ENCODE results near the gene UIMC1. TPM values are rescaled to one million over a fixed set of nuclear protein-coding genes. Genes with fewer than 3 reads are reported as not detected.

Gene UIMC1
- total RNA-seq, 2 experiments from 2014 or later: 42.7 to 78.5 TPM

GRCh38 chr5:176888865-176889165 lies 117.8 kb downstream of the UIMC1 start:
- Histone ChIP-seq H3K9me3 (ENCODE audit: low read length) (no peaks in the 10 kb centered on the region), H3K4me3 (ENCODE audit: low read depth, low read length, poor library complexity, severe bottlenecking) (no peak overlapping the region), H4K20me1 (ENCODE audit: insufficient read depth, low read length) (no peaks in the 10 kb centered on the region), H3K9me2 (ENCODE audit: insufficient read depth, low read length) (no peaks in the 10 kb centered on the region), H3K36me3 (ENCODE audit: insufficient read depth, low read length) (no peaks in the 10 kb centered on the region), H3K79me2 (ENCODE audit: insufficient read depth, low read depth, low read length) (no peaks in the 10 kb centered on the region), H3K4me2 (ENCODE audit: low read length) (no peak overlapping the region), H3K27ac (ENCODE audit: low read depth, low read length, poor library complexity, severe bottlenecking) (no peak overlapping the region), H3K4me1 (ENCODE audit: insufficient read depth, low read length, poor library complexity, severe bottlenecking) (peaks cover 11% of the 10 kb centered on the region), H2AFZ (ENCODE audit: low read length) (no peak overlapping the region)
- no TSS peak for BruUV-seq (replicated peaks)
- no peak for DNase-seq (ENCODE audit: low spot score)
- intact Hi-C loops (cut with micrococcal nuclease; ENCODE audit: unreplicated experiment): no loop called here
- CTCF ChIA-PET (ENCODE audit: unreplicated experiment): no interaction called here
- POLR2A ChIA-PET: no interaction called here
- no peak for TF ChIP-seq CTCF (conservative IDR thresholded peaks at IDR 0.05; ENCODE audit: low read length)
- no peak for TF ChIP-seq EZH2phosphoT487 (IDR thresholded peaks at IDR 0.05; ENCODE audit: borderline replicate concordance, low read depth, low read length)

DNA sequence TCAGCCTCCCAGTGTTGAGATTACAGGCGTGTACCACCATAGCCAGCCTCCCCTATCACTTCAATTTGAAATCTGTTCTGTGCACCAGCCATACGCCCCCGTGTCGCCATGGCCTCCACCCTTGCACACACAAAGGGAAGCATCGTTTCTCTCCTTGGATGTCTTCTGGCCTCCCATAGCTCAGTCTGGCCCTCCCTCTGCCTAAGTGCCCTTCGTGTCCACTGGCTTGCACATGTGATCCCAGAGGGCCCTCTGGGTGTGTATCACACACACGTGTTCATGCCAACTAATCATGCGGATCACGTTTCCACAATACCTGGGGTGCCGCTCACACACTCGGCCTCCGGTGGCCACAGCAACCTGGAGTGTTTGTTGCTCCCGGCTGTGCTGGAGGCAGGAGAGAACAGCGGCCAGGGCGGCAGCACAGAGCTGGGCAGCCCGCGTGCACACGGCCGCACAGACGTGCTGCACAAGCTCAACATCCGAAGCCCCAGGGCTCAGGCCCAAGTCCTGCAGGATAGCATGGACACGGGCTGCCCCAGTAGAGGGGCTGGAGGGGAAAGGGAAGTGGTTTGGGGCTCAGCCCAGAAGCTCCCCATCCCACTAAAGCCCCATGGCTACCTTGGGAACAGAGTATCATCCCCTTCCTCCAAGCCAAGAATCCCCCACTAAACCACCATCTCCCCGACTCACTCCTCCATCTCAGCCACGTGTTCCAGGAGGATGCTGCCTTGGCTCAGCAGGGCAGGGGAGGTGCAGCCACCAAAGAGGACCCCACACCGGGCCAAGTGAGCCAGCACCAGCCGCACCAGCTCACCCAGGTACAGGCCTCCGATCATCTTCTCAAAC lies 118.3 kb downstream of the UIMC1 start:
- Histone ChIP-seq H3K4me3 (ENCODE audit: low read depth, low read length, poor library complexity, severe bottlenecking) (no peak overlapping the region), H3K9me3 (ENCODE audit: low read length) (no peaks in the 10 kb centered on the region), H3K79me2 (ENCODE audit: insufficient read depth, low read depth, low read length) (no peaks in the 10 kb centered on the region), H3K4me1 (ENCODE audit: insufficient read depth, low read length, poor library complexity, severe bottlenecking) (peaks cover 11% of the 10 kb centered on the region), H3K27ac (ENCODE audit: low read depth, low read length, poor library complexity, severe bottlenecking) (no peak overlapping the region), H3K4me2 (ENCODE audit: low read length) (no peak overlapping the region), H3K36me3 (ENCODE audit: insufficient read depth, low read length) (no peaks in the 10 kb centered on the region), H2AFZ (ENCODE audit: low read length) (no peak overlapping the region), H3K9me2 (ENCODE audit: insufficient read depth, low read length) (no peaks in the 10 kb centered on the region), H4K20me1 (ENCODE audit: insufficient read depth, low read length) (no peaks in the 10 kb centered on the region)
- ChIA-PET POLR2A (interaction anchor here (0.7 kb wide), 1 partner anchor 183 kb away, joined by 3 read pairs; no protein-coding TSS in a partner anchor), CTCF (ENCODE audit: unreplicated experiment) (no interaction called here)
- no TSS peak for BruUV-seq (replicated peaks)
- no peak for TF ChIP-seq EZH2phosphoT487 (IDR thresholded peaks at IDR 0.05; ENCODE audit: borderline replicate concordance, low read depth, low read length)
- TF ChIP-seq CTCF (conservative IDR thresholded peaks at IDR 0.05; ENCODE audit: low read length): no peak
- intact Hi-C loops (cut with micrococcal nuclease; ENCODE audit: unreplicated experiment): no loop called here
- no peak for DNase-seq (ENCODE audit: low spot score)

DNA sequence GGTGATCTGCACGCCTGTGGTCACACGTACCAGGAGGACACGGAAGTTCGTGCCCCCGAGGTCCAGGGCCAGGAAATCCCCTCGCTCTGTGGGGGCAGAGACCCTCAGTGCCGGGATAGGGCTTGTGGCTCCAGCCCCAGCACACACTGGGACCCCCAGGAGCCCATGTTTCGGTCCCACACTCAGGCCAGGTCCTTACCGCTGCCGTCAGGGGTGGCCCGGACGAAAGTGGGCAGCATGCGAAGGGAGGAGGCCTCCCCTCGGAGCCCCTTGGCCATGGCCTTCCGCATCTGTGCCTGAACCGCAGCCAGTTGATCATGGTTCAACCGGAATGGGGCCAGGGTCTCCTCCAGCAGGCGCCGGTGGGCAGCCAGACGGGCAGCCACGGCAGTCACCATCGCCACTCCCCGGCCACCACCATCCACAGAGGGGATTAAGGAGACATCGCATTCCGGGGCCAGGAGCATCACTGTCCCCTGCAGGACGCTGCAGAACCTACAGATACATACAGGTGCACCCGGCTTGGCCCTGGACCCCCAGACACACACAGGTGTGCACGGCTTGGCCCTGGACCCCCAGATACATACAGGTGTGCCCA lies 119.2 kb downstream of the UIMC1 start:
- H3K27ac ChIP-seq (ENCODE audit: low read depth, low read length, poor library complexity, severe bottlenecking): no peak overlapping the region
- no peak overlapping the region for H3K4me3 ChIP-seq (ENCODE audit: low read depth, low read length, poor library complexity, severe bottlenecking)
- TF ChIP-seq CTCF (conservative IDR thresholded peaks at IDR 0.05; ENCODE audit: low read length): no peak
- no peak for TF ChIP-seq EZH2phosphoT487 (IDR thresholded peaks at IDR 0.05; ENCODE audit: borderline replicate concordance, low read depth, low read length)
- no peaks in the 10 kb centered on the region for H3K79me2 ChIP-seq (ENCODE audit: insufficient read depth, low read depth, low read length)
- BruUV-seq (replicated peaks): no TSS peak
- no peak overlapping the region for H2AFZ ChIP-seq (ENCODE audit: low read length)
- no peaks in the 10 kb centered on the region for H3K9me3 ChIP-seq (ENCODE audit: low read length)
- ChIA-PET POLR2A (no interaction called here), CTCF (ENCODE audit: unreplicated experiment) (no interaction called here)
- H3K36me3 ChIP-seq (ENCODE audit: insufficient read depth, low read length): no peaks in the 10 kb centered on the region
- no peak overlapping the region for H3K4me2 ChIP-seq (ENCODE audit: low read length)
- intact Hi-C loops (cut with micrococcal nuclease; ENCODE audit: unreplicated experiment): no loop called here
- no peak for DNase-seq (ENCODE audit: low spot score)
- H4K20me1 ChIP-seq (ENCODE audit: insufficient read depth, low read length): no peaks in the 10 kb centered on the region
- peaks cover 11% of the 10 kb centered on the region for H3K4me1 ChIP-seq (ENCODE audit: insufficient read depth, low read length, poor library complexity, severe bottlenecking)
- H3K9me2 ChIP-seq (ENCODE audit: insufficient read depth, low read length): no peaks in the 10 kb centered on the region
